RWPE1 (cell line): ENCODE data around the gene ZRANB1.

ENCODE experiments used
- CTCF ChIA-PET: fragments of 350-600 bp; sonication (Branson Sonifier 250); formaldehyde crosslinking; extraction: SDS; loops from one replicate; lab custom pipeline; 2021; lab: Yijun Ruan, JAX
- POLR2A ChIA-PET: fragments of 400-600 bp; formaldehyde crosslinking; extraction: SDS; loops from one replicate; lab custom pipeline; 2020; ENCODE audit warnings: antibody characterized with exemption; ENCODE audit not compliant: low non-redundant PET; lab: Yijun Ruan, JAX
- DNase-seq: peaks from one replicate; pipeline ENCODE4 v3.0.0; 2012; ENCODE audit warnings: low spot score
- H3K27ac ChIP-seq: fragments of 450-650 bp; 2 replicates; pipeline ENCODE4 v1.5.1; 2017
- TF ChIP-seq, protein P1 (sequence below): fragments of 450-650 bp; conservative IDR thresholded peaks from 2 replicates; pipeline ENCODE4 v1.5.1; 2017; ENCODE audit warnings: low read depth, mild to moderate bottlenecking

Gene ZRANB1

GRCh38 chr10:125006921-125007426 is 65.1 kb downstream of the ZRANB1 start:
- TF ChIP-seq, protein P1, sequence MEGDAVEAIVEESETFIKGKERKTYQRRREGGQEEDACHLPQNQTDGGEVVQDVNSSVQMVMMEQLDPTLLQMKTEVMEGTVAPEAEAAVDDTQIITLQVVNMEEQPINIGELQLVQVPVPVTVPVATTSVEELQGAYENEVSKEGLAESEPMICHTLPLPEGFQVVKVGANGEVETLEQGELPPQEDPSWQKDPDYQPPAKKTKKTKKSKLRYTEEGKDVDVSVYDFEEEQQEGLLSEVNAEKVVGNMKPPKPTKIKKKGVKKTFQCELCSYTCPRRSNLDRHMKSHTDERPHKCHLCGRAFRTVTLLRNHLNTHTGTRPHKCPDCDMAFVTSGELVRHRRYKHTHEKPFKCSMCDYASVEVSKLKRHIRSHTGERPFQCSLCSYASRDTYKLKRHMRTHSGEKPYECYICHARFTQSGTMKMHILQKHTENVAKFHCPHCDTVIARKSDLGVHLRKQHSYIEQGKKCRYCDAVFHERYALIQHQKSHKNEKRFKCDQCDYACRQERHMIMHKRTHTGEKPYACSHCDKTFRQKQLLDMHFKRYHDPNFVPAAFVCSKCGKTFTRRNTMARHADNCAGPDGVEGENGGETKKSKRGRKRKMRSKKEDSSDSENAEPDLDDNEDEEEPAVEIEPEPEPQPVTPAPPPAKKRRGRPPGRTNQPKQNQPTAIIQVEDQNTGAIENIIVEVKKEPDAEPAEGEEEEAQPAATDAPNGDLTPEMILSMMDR: no peak
- no peak for DNase-seq
- H3K27ac ChIP-seq: peak overlapping the region; percentile 65
- CTCF ChIA-PET: interaction anchor here (0.5 kb wide), 1 partner anchor 36 kb away, joined by 4 read pairs; no protein-coding TSS in a partner anchor
- POLR2A ChIA-PET: no interaction called here

- POLR2A ChIA-PET: no interaction called here
- peak overlapping the region; percentile 65 for H3K27ac ChIP-seq
- DNase-seq: no peak
- TF ChIP-seq, protein P1: no peak
- CTCF ChIA-PET: interaction anchor here (0.6 kb wide), 1 partner anchor 53 kb away, joined by 3 read pairs; no protein-coding TSS in a partner anchor
Observed at GRCh38 chr10:125007436-125007835, 65.5 kb downstream of the ZRANB1 start.

DNA sequence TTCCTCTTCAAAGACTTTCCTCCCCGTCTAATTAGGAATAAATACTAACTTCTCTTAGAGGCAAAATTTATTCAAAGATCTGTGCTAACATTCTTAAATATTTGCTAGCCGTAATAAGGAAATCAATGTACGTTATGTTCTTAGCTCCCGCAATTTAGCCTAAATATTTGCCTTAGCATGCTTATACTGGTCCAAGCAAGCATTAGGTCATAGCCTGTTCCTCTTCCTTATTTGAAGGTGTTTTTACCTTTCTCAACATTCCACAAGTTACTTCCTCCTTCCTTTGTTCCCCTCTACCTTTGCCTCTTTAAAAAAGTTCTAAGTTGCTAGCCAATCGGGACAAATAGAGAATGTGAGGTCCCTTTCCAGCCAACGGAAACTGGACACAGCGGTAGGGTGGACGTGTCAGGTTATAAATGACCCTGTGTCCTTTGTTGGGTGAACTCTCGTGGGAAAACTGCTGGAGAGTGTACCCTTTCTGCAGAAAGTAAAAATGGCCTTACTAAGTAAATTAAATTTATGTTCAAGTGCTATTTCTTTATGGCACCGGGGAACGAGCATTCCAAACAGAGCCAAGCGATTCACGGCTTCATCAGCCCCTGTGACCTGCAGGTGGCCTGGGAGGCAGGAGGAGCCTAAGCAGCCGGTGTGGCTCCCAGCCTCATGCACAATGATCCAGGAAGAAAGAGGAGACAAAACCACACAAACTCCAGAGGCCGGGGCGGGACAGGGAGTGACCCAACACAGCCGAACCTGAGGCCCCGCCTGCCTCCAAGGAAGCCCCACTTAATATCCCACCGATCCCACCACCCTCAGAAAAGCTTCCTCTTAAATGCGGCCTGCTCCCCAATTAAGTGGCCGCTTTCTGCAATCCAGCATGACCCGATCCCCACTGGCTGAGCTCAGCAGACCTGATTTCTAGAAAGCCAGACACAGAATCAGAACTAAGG is 67.0 kb downstream of the ZRANB1 start:
- H3K27ac ChIP-seq: peak overlapping the region; percentile 65
- peak; percentile 26 for DNase-seq
- ChIA-PET POLR2A (no interaction called here), CTCF (interaction anchor here (0.6 to 1.3 kb wide), 4 partner anchors 16 to 39 kb away, joined by 3 read pairs; no protein-coding TSS in a partner anchor)
- TF ChIP-seq, protein P1: no peak

DNA sequence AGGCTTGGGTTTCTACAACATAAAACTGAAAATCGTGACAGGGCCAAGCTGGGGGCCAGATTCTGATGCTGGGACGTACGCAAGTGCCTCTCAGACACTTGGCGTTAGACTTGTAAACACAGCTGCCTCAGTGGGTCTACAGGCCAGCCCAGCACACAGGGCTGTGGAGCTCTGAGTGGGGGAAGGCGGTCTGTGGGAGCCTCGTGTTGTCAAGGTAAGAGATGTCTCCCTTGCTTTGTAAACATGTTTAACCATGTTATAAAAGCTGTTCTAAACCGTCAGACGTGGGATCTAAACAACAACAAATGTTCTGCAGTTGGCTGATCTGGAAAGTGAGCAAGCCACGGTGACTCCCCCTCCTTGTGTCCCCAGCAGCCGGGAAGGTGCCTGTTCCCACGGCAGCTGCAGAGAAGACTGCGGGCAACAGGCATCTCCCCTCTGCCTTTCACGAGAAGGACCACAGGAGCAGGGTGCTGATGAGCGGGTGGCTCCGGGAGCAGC is 67.8 kb downstream of the ZRANB1 start:
- DNase-seq: no peak
- ChIA-PET CTCF (interaction anchor here (0.5 to 1.3 kb wide), 4 partner anchors 17 to 50 kb away, joined by 3 to 4 read pairs (median 3); no protein-coding TSS in a partner anchor), POLR2A (no interaction called here)
- TF ChIP-seq, protein P1: no peak
- H3K27ac ChIP-seq: peak overlapping the region; percentile 55

DNA sequence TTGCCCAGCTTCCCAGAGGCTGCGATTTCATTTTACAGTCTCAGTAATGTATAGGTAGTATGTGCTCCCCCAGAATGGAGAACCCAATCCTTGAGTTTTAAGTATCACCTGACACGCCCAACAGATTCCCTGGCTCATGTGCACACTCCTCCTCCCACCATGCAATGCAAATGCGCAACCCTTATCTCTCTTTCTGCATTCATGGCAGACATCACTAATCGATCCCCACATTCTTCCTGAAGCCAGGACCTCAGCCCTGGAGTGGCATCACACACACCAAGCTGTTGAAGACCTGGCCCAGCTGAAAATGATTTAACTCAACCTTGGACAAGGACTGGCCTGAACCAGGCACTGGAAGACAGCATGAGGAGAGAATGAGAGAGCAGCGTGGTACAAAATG is 68.4 kb downstream of the ZRANB1 start:
- CTCF ChIA-PET: interaction anchor here (0.6 to 1.3 kb wide), 2 partner anchors 30 to 38 kb away, joined by 3 to 4 read pairs; no protein-coding TSS in a partner anchor
- TF ChIP-seq, protein P1: no peak
- H3K27ac ChIP-seq: no peak overlapping the region
- DNase-seq: no peak
- POLR2A ChIA-PET: no interaction called here

DNA sequence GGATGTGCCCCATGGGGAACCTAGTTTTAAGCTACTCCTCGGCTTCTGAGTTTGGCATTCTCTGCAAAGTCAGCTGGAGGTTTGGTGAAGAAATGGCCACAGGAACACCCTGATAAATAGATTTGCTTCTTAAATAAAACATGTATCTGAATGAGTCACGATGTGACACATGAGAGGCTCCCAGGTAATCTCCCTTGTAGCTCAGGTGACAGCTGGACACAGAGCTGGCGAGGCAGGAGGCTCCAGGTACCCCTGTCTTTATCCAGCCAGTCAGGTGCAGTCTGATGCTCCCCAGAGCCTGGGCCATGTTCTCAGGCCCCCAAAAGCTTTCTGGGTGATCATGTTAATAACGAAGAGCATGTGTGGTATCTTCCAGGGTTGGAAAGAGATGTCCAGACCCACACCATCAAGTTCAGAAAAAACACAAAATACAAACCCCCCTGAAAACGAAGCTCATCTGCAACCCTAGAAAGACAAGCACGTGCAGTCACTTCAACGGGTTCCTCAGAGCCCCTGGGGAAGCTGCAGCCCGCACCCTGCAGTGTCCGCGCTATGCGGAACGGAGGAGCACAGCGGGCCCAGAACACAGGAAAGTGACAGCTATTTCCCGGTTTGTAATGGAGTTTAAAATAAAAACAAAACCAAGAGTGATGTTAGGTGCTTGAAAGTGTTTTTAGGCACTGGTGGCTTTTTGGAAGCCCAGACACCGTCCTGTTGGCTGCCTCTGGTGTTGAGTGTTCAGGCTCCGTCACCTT is 69.4 kb downstream of the ZRANB1 start:
- TF ChIP-seq, protein P1: no peak
- ChIA-PET POLR2A (interaction anchor here (0.6 kb wide), 1 partner anchor 18 kb away, joined by 7 read pairs; no protein-coding TSS in a partner anchor), CTCF (interaction anchor here (0.6 kb wide), 1 partner anchor 147 kb away, joined by 3 read pairs; no protein-coding TSS in a partner anchor)

More for the DNA sequence above, 69.4 kb downstream of the ZRANB1 start:
- peak overlapping the region; percentile 36 for H3K27ac ChIP-seq
- peak; percentile 21 for DNase-seq
